Activated T-helper 1 cell treated with anti-CD3 and anti-CD28 coated beads, Interleukin-12 subunit alpha, Interleukin-12 subunit beta, Interleukin-2, Interleukin-4 antibody, amounts not matched to agents 30 ng/mL and 10 ng/mL and 1 ng/mL, durations not matched to agents 14 hours and 24 hours and 36 hours (primary cell): ENCODE results near the gene KRT78. TPM values are rescaled to one million over a fixed set of nuclear protein-coding genes. Genes with fewer than 3 reads are reported as not detected.

Experiments
- DNase-seq: peaks from one replicate; pipeline ENCODE4 v3.0.0; 2021; ENCODE audit warnings: low spot score
- H3K27ac Mint-ChIP-seq: one replicate; pipeline ENCODE4 v1.8.0; 2021; ENCODE audit warnings: mild to moderate bottlenecking, mixed read lengths
- H3K27me3 Mint-ChIP-seq: one replicate; pipeline ENCODE4 v1.8.0; 2022; ENCODE audit warnings: mild to moderate bottlenecking, moderate library complexity, mixed read lengths; ENCODE audit not compliant: insufficient read depth
- H3K36me3 Mint-ChIP-seq: one replicate; pipeline ENCODE4 v1.8.0; 2021; ENCODE audit warnings: low read depth, mixed read lengths
- H3K4me1 Mint-ChIP-seq: one replicate; pipeline ENCODE4 v1.8.0; 2021; ENCODE audit warnings: low read depth, mixed read lengths
- H3K4me3 Mint-ChIP-seq: one replicate; pipeline ENCODE4 v1.8.0; 2021; ENCODE audit warnings: mild to moderate bottlenecking, moderate library complexity, mixed read lengths
- H3K9me3 Mint-ChIP-seq: one replicate; pipeline ENCODE4 v1.8.0; 2021; ENCODE audit warnings: mixed read lengths
- intact Hi-C: fragments of 100-400 bp; cut with micrococcal nuclease; formaldehyde crosslinking; loops from one replicate; pipeline ENCODE4 v1.15.1; 2024
- total RNA-seq: library from RNA; stranded (reverse); gene quantifications from 2 replicates; pipeline ENCODE4 v1.2.3, GENCODE V29; 2022

Gene KRT78
- total RNA-seq, 1 donor from 2014 or later, result not detected

DNA sequence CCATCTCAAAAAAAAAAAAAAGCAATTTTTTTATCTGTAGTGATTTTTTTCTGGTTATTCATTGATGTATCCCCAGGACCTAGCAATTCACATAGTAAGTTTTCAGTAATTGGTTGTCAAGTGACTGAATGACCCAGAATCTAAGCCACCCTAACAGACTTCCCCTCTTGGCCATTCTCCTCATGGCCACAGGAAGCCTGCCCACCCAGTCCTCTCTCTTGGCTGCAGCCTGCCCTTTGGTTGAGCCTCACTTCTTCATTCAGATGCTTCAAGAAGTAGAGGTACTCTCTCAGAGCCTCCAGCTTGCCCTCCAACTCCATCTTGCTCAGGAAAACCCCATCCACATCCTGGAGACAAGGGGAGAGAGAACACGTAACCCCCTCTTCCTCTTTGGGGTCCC lies 2.8 kb downstream of the KRT78 start:
- DNase-seq, result no peak
- Mint-ChIP-seq H3K27me3 (peaks cover 6% of the 10 kb centered on the region), H3K4me3 (no peak overlapping the region), H3K27ac (no peak overlapping the region), H3K4me1 (no peaks in the 10 kb centered on the region), H3K36me3 (no peaks in the 10 kb centered on the region), H3K9me3 (no peaks in the 10 kb centered on the region)
- intact Hi-C loops, result no loop called here

DNA sequence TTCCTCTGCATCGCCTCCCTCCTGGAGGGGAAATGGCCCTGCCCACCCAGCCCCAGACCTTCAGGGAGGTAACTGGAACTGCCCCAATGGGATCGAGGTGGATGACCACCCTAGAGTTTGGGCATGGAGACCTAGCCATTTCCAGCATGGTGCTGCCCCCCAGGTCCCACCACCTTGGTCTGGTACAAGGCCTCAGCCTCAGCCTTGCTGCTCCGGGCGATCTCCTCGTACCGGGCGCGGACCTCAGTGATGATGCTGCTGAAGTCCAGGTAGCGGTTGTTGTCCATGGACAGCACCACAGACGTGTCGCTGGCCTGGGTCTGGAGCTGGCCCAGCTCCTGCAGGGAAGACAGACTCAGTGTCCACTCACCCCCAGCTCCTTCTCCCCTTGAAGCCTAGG lies 4.4 kb downstream of the KRT78 start:
- DNase-seq, result no peak
- intact Hi-C loops, result no loop called here
- no peaks in the 10 kb centered on the region for H3K9me3 Mint-ChIP-seq
- no peaks in the 10 kb centered on the region for H3K4me1 Mint-ChIP-seq
- peaks cover 3% of the 10 kb centered on the region for H3K27me3 Mint-ChIP-seq
- no peak overlapping the region for H3K4me3 Mint-ChIP-seq
- H3K36me3 Mint-ChIP-seq, result no peaks in the 10 kb centered on the region
- no peak overlapping the region for H3K27ac Mint-ChIP-seq

DNA sequence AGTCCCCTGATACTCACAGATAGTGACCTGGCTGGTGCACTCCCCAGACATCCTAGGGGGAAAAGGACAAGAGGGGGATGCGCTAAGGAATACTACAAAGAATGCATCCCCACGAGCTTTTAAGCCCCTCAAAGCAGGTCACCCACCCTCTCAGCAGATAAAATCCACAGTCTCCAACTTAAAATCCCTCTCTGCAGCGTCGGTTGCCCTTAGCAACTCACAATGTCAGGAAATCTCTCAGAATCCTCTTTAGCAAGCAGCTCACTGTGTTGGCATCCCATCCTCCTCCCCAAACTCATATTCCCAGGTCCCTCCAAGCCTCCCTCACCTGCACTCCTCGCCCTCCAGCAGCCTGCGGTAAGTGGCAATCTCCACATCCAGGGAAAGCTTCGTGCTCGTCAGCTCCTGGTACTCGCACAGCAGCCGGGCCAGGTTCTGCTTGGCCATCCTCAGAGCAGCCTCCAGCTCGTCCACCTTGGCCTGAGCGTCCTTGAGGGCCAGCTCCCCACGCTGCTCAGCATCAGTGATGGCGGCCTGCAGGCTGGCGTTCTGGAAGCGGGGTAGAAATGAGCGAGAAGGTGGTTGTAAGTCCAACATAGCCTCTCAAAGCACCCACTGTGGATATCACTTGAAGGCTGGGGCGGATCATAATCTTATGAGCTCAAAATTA lies 9.2 kb downstream of the KRT78 start:
- DNase-seq, result no peak
- Mint-ChIP-seq H3K36me3 (no peaks in the 10 kb centered on the region), H3K27ac (no peak overlapping the region), H3K27me3 (peaks cover 8% of the 10 kb centered on the region), H3K9me3 (no peaks in the 10 kb centered on the region), H3K4me3 (no peak overlapping the region), H3K4me1 (peaks cover 31% of the 10 kb centered on the region)
- intact Hi-C loops, result no loop called here

DNA sequence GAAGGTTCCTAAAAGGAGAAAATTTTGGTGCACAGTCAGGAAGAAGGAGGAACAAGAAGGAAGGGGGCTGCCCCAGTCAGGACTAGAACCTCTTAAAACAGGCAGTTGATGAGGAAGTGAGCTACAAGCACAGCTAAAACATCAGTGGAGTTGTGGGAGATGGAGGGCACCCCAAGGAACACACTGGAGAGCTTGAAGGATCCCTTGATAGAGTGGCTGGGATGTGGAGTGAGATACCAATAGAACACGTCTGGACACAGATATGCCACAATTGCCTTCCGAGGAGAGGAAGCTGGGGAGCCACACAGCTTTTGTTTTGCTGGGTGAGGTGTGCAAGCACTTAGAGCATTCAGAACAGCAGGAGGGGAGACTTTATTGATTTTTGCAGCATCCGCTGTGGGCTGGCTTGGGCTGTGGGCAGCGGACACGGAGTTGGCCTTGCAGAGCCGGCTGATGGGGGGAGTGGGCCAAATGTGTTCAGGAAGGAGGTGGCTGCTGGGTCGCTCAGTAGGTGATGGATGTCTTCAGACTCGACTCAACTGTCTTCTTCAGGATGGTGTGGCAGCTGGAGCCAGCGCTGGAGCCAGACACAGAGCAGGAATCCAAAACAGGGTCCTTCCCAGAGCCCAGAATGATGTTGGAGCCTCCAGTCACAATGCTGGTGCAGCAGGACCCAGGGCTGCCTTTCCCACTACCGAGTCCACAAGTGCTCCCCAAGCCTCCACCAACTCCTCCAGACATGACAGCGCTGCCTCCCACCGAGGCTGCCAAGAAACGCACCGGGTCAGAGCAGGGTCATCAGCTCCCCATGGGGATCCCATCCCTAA lies 10.0 kb downstream of the KRT78 start:
- no peak for DNase-seq
- Mint-ChIP-seq H3K27ac (no peak overlapping the region), H3K9me3 (no peaks in the 10 kb centered on the region), H3K4me1 (peaks cover 31% of the 10 kb centered on the region), H3K27me3 (peaks cover 8% of the 10 kb centered on the region), H3K4me3 (no peak overlapping the region), H3K36me3 (no peaks in the 10 kb centered on the region)
- intact Hi-C loops, result no loop called here

DNA sequence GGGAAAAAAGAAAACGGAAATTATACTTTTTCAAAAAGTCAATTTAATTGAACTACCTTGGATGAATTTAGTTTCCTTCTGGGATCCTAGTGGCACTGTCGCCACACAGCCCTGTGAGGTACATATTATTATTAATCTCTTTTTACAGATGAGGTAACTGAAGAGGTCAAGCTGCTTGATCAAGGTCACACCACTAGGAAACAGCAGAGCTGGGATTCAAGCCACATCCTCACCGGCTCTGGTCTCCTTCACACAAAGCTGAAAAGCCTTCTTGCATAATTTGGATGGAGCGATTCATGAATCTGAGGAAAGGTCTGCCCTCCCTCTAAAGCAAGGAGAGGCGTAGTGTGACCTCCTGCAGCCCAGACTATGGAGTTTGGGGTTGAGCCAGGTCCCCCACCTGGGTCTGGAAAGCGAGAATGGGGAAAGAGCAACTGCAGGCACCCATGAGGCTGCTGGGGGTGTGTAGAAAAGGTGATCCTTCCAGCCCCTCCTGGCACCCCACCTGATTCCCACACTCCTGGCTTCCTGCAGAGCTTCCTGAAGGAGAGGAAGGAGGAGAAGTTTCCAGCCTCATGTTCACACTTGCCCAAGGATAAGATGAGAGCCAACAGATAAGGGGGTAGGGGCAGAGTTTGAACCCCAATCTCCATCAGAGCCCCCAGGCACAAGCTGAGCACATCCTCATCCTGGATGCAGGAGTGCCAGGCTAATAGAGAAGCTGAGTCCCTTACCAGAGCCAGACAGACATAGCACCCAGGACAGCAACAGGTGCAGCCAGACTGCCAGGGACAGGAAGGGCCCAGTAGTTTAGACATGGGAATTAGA lies 10.8 kb downstream of the KRT78 start:
- Mint-ChIP-seq H3K27me3 (peaks cover 8% of the 10 kb centered on the region), H3K4me1 (peaks cover 31% of the 10 kb centered on the region), H3K36me3 (no peaks in the 10 kb centered on the region), H3K27ac (no peak overlapping the region), H3K4me3 (no peak overlapping the region), H3K9me3 (no peaks in the 10 kb centered on the region)
- intact Hi-C loops, result no loop called here
- no peak for DNase-seq

DNA sequence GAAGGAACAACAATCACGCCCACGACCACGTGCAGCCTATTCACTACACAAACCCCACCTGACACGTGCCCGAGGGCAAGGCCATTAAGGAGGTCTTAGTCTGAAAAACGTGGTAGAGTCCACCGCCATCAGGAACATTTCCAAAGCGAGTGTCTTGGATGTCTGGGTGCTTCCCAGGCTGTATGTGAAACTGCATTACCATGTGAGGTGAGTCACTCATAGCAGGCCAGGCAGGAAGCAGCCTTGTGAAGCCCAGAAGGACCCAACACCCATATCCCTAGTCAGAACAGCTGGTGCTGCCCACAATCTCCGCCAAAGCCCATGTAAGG lies 11.4 kb downstream of the KRT78 start:
- H3K4me1 Mint-ChIP-seq, result peaks cover 31% of the 10 kb centered on the region
- H3K27ac Mint-ChIP-seq, result peak overlapping the region; percentile 37
- H3K4me3 Mint-ChIP-seq, result peak overlapping the region; percentile 42
- intact Hi-C loops, result no loop called here
- no peak for DNase-seq
- no peaks in the 10 kb centered on the region for H3K36me3 Mint-ChIP-seq
- H3K9me3 Mint-ChIP-seq, result no peaks in the 10 kb centered on the region
- H3K27me3 Mint-ChIP-seq, result peaks cover 8% of the 10 kb centered on the region

DNA sequence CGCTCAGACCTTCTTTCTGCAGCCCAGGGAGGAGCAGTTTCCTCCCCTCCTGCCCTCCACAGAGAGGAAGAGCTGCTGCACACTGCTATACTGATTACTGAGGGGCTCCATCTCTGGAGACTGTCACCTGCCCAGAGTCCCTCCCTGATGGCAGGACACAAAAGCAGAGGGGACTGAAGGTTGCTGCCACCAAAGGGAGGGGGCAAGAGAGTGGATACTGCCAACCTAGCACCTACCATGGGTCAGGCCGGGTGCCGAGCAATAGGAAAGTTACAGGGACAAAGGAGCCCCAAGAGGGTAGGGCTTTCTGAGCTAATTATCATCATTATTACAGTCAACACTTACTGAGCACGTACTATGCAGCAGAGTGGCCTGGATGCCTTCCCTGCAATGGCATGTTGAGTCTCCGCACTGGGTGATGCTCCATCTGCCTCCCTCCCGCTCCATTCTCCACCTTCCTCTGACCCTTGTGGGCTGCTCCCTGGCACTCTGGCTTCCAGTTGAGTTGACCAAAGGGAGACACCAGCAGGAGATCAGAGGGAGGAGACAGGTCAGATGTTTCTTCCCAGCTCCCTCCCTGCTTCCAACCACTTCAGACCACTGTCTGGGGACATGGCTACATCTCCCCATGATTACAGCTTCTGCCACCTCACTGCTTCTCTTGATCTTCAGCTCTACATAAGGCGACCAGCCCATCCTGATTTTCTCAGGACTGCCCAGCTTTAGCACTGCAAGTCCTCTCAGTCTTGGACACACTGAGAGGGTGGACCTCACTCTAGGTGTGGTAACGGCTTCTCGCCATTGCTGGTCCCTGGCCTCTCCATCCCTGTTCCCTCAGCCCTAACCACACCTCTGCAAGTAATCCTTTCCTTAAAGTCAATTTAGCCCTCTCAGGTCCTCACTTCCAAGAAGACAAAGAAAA lies 12.0 kb downstream of the KRT78 start:
- Mint-ChIP-seq H3K27ac (peak overlapping the region; percentile 77), H3K4me1 (peaks cover 31% of the 10 kb centered on the region), H3K9me3 (no peaks in the 10 kb centered on the region), H3K36me3 (no peaks in the 10 kb centered on the region), H3K27me3 (peaks cover 8% of the 10 kb centered on the region), H3K4me3 (peak overlapping the region; percentile 42)
- intact Hi-C loops, result no loop called here
- no peak for DNase-seq

DNA sequence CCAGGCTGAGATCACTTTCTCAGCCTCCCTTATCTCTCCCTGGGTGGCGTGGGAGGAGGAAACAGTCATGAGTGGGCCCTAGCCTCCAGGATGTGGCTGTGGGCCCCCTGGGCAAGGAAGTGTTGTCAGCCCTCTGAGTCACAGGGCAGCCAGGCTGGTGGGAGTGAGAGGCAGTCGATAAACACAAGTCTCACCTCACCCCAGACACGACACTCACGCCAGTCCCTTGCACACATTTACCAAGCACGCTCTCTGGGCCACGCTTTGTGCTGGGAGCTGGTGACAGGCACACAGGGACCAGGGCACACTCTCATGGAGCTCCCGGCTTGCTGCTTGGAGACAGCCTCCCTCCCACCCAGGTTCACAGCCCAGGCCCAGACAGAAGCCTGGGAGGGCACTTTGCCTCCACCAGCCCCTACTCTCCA lies 12.7 kb downstream of the KRT78 start:
- H3K4me1 Mint-ChIP-seq, result peaks cover 31% of the 10 kb centered on the region
- peak overlapping the region; percentile 2 for H3K4me3 Mint-ChIP-seq
- peak overlapping the region; percentile 77 for H3K27ac Mint-ChIP-seq
- intact Hi-C loops, result no loop called here
- H3K36me3 Mint-ChIP-seq, result no peaks in the 10 kb centered on the region
- peaks cover 8% of the 10 kb centered on the region for H3K27me3 Mint-ChIP-seq
- H3K9me3 Mint-ChIP-seq, result no peaks in the 10 kb centered on the region
- DNase-seq, result no peak

DNA sequence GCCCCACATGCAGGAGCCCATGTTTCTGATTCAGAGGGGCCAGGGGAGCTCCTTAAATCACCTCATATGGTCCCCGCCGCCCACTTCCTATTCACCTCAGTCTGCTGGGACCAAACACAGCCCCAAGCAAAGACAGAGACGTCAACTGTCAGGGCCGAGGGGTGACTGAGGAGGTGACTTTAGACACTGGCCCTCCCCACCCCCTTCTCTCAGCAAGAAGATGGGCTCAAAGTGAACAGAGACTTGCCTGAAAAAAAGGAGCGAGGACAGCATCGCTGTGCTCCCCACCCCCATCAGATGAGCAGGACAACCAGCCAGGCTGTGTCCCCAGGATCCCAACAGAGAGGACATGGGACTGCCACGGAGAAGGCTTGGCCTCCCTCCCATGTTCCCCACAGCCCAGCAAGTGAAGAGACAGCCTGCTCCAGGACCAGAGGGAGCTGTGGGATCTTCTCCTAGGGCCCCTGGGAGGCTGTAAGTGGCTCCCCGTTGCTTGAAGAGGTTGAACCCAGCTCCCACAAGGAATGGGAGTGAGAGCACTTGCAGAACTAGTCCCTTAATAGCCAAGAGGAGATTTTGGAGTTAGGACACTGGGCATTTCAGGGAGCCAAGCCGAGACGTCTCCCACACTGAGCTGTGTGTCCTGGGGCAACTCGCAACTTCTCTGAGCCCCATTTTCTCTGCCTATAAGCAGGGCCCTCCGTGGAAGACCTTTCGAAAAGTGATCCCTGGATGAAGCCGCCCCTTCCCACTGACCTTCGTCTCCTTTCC lies 13.3 kb downstream of the KRT78 start:
- peaks cover 31% of the 10 kb centered on the region for H3K4me1 Mint-ChIP-seq
- no peak for DNase-seq
- no peak overlapping the region for H3K4me3 Mint-ChIP-seq

DNA sequence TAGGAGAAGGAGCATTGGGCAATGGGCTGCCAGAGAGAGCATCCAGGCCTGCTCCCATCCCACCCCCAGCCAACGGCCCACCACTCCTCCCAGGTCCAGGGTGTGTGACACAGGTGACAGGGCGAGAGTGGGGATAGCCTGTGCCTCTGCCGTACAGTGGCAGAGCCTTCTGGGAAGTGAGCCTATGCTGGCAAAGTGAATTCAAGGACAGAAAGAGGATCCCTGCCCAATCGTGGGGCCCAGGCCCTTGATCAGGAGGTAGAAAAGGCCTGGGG lies 14.1 kb downstream of the KRT78 start:
- no peak overlapping the region for H3K4me3 Mint-ChIP-seq
- peaks cover 31% of the 10 kb centered on the region for H3K4me1 Mint-ChIP-seq
- intact Hi-C loops, result no loop called here
- H3K36me3 Mint-ChIP-seq, result no peaks in the 10 kb centered on the region
- no peak overlapping the region for H3K27ac Mint-ChIP-seq
- peaks cover 5% of the 10 kb centered on the region for H3K27me3 Mint-ChIP-seq
- no peak for DNase-seq
- H3K9me3 Mint-ChIP-seq, result no peaks in the 10 kb centered on the region

More for the DNA sequence above, 13.3 kb downstream of the KRT78 start:
- no peaks in the 10 kb centered on the region for H3K36me3 Mint-ChIP-seq
- no peaks in the 10 kb centered on the region for H3K9me3 Mint-ChIP-seq
- intact Hi-C loops, result no loop called here
- H3K27ac Mint-ChIP-seq, result peak overlapping the region; percentile 77
- H3K27me3 Mint-ChIP-seq, result peaks cover 8% of the 10 kb centered on the region

DNA sequence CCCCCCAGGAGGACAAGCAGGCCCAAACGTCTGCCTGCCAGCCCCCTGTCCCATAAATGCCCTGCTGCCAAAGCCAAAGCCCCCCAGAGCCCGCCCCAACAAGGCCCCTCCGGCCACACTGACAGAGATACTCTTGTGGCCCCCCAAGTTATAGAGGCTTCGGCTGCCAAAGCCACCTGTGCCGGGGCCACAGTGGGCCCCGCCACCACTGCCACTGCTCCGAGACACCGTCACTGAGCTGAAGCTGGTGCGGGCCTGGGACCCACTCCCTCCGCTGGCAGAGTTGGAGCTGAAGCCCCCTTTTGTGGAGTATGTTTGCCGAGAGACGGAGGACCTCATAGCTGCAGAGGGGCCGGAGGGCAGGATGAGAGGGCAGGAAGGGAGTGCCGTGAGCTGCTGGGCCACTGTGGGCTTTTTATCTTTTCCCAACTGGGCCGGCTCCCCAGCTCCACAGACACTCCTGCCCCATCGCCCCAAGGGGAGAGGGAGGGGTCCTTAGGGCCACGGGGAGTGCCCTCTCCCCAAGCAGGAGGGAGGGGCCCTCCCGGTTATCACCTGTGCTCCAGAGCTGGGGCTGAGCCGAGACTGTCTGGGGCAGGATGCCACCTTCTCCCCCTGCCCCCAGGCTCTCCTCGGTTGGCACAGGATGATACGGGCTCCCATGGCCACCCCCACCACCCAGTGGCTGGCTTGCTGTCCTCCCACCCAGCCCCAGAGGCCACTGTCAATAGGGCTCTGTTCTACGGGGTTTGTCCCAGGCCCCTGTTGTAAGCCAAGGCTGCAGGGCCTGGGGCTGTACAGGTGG lies 14.7 kb downstream of the KRT78 start, which contains the start of gene KRT79:
Gene KRT79, minus strand, starts transcription at position 390 of the 805 bp plus-strand sequence. Its CDS starts 51 bp downstream, at position 339.
- DNase-seq, result no peak
- intact Hi-C loops, result no loop called here
- Mint-ChIP-seq H3K9me3 (no peaks in the 10 kb centered on the region), H3K4me1 (peaks cover 31% of the 10 kb centered on the region), H3K27ac (no peak within 1 kb of the TSS), H3K4me3 (no peak within 1 kb of the TSS), H3K27me3 (peaks cover 3% of the 10 kb centered on the region), H3K36me3 (no peaks in the 10 kb centered on the region)
